Choroid plexus epithelial cell (primary cell): Measurements from ENCODE around the gene PAM.

Source experiments
- DNase-seq: peaks from one replicate; pipeline ENCODE4 v3.0.0-alpha.2; 2010; ENCODE audit warnings: low read depth
- H3K4me3 ChIP-seq: 2 replicates; pipeline ENCODE4 v1.5.1; 2011; ENCODE audit warnings: low read depth, mild to moderate bottlenecking, control low read depth, low read length, moderate library complexity
- TF ChIP-seq, protein P1 (sequence below): conservative IDR thresholded peaks from 2 replicates; pipeline ENCODE4 v1.5.1; 2011; ENCODE audit warnings: low read depth, mild to moderate bottlenecking, control low read depth, inconsistent platforms, low read length, moderate library complexity

Gene PAM

DNA sequence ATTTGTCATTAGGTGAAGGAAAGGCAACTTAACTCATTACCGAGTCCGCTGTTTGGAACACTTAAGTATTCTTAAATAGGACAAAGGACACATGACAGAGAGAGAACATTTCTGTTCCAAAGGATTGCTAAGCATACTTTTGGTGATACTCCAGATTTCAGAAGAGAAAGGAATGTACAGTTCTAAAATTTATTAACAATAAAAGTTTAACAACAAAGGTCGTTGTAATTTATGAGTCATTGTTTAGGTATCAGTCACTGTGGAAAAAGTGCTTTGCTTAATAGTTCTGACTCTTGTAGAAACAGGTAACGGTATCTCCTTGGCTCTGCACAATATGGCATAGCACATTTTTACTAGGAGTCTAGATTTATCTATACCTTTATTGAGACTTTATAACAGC, 36.3 kb upstream of the PAM start:
- DNase-seq, result peak; percentile 61
- TF ChIP-seq, protein P1, sequence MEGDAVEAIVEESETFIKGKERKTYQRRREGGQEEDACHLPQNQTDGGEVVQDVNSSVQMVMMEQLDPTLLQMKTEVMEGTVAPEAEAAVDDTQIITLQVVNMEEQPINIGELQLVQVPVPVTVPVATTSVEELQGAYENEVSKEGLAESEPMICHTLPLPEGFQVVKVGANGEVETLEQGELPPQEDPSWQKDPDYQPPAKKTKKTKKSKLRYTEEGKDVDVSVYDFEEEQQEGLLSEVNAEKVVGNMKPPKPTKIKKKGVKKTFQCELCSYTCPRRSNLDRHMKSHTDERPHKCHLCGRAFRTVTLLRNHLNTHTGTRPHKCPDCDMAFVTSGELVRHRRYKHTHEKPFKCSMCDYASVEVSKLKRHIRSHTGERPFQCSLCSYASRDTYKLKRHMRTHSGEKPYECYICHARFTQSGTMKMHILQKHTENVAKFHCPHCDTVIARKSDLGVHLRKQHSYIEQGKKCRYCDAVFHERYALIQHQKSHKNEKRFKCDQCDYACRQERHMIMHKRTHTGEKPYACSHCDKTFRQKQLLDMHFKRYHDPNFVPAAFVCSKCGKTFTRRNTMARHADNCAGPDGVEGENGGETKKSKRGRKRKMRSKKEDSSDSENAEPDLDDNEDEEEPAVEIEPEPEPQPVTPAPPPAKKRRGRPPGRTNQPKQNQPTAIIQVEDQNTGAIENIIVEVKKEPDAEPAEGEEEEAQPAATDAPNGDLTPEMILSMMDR, result no peak
- no peak overlapping the region for H3K4me3 ChIP-seq

DNA sequence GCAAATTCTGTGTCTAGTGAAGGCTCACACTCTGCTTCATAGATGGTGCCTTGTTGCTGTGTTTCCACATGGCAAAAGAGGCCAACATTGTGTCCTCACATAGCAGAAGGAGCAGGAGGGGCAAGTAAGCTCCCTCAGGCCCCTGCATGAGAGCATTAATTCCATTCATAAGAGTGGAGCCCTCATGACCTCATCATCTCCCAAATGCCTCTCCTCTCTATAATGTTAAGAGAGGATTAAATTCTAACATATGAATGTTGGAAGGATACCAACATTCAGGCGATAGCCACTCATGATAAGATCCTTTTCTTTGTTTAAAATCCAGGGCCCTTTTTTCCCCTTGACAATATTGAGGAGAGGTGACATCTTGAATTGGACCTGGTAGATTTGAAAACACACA, 35.2 kb upstream of the PAM start:
- no peak overlapping the region for H3K4me3 ChIP-seq
- DNase-seq, result no peak
- TF ChIP-seq, protein P1, result no peak

DNA sequence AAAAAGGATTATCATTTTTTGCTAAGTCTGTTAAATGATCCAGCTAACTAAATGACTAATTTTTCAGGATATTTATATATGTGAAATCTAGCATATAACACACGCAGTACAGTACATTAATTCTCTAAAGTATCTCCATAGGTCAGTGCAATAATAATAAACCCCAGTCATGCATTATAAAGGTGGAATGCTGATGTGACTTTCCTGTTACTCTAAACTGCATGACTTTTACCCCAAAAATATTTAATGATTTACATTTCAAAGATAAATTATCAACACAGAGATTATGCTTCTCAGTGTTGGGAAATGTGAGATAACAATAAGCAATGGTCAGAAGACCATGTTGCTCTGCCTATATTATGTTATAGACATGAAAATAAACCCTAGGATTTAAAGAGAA, 34.1 kb upstream of the PAM start:
- TF ChIP-seq, protein P1, result no peak
- DNase-seq, result no peak
- no peak overlapping the region for H3K4me3 ChIP-seq

DNA sequence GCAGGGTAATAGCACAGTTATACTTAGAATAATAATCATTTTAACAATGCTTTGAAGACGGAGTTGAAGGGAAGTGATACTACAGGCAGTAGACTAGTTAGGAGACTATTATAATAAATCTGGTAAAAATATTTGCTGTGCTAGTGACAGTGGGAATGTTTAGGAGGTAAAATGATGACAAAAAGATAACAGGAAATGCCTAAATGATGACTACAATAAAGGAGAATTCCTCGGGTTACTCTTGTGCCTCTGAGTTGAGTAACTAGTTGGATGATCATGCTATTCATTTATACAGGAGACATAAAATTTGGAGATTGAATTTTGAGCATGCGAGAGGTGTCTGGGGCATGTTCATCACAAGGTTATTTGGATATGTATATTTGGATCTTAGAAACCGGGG, 32.2 kb upstream of the PAM start:
- TF ChIP-seq, protein P1, result no peak
- DNase-seq, result peak; percentile 60
- no peak overlapping the region for H3K4me3 ChIP-seq

DNA sequence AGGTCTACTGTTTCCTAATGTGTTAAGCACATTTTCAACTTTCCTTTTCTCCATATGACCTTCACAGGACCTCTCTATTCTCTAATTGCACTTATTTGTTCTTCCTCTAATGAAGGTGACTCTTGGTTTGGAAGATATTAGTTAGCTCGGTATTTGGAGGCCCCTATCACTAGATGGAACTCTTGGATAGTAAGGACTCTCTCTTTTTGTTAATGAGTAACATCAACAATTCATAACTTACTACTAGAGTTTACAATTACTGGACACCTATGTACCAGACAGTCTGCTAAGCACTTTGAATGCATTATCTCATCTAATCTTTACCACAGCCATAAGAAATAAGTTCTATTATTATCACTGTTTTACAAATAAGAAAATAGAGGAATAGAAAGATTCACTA, 23.4 kb upstream of the PAM start:
- TF ChIP-seq, protein P1, result no peak
- no peak overlapping the region for H3K4me3 ChIP-seq
- no peak for DNase-seq

DNA sequence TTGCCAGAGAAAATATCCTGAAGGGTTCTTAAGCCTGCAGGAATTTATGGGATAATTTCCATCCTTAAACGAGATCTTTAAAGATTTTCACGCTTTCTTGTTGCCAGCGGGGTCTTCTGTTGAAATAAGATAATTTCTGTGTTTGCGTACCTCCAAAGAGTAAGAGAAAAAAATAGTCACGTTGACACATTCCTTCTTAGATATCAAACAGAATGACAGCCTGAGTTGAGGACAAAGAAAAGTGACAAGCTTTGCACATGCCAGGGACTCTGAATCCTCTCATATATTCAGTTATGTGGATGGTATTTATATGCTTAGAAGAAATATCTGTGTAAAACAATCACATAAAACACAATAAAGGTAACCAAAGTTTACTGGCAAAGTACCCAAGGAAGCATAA, 21.6 kb upstream of the PAM start:
- TF ChIP-seq, protein P1, result no peak
- DNase-seq, result no peak
- H3K4me3 ChIP-seq, result no peak overlapping the region

DNA sequence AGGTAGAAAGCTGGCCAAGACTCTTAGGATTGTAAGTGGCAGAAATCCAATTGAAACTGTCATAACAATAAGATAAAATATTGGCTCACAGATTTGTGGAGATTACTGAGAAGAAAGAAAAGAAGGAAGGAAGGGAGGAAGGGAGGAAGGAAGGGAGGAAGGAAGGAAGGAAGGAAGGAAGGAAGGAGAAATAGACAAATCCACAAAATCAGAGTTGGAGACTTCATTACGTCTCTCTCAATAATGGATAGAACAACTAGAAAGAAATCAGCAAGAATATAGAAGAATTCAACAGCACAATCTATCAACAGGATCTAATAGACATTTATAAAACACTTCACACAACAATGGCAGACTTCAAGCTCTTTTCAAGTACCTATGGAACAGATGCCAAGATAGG, 17.9 kb upstream of the PAM start:
- no peak for DNase-seq
- TF ChIP-seq, protein P1, result no peak

More for the DNA sequence above, 17.9 kb upstream of the PAM start:
- no peak overlapping the region for H3K4me3 ChIP-seq
